ENCODE data around the gene POM121C. TPM values are rescaled to one million over a fixed set of nuclear protein-coding genes. Genes with fewer than 3 reads are reported as not detected.

The POM121C gene
- total and polyA plus RNA-seq, 2 of the 13 experiments (the other 11 are each of a cell fraction or from before 2014, with no cell fraction given), result 7.3 to 20.2 TPM

DNA sequence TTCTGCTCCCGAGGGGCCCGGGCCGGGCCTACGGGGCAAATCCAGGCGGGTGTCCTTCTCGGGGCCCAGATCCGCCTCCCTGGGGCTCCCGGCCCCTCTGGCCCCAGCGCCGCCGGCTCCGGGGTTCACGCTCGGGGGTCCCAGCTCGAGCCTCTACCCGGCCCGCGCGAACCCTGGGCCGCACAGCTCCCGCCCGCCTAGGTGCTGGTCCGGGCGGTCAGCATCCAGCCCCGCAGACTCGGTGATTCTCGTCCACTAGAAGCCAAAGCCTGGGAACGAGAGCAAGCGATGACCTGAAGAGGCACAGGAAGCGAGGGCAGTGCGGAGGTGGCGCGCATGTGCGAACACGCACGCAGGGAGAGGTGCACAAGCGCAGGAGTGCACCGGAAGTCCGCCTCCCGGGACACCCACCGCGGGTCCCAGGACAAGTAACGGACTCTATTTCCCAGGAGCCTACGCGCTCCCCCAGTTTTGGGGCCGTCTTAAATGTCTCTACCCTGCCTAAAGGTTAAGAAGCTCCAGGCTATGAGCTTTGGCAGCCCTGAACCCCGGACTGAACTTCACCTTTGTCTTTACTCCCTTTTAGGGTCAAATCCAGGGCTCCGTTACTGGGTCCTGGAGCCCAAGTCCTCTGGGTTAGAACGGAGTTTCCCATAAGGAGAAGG is at the start of gene POM121C (continued):
- TF ChIP-seq, protein P1, sequence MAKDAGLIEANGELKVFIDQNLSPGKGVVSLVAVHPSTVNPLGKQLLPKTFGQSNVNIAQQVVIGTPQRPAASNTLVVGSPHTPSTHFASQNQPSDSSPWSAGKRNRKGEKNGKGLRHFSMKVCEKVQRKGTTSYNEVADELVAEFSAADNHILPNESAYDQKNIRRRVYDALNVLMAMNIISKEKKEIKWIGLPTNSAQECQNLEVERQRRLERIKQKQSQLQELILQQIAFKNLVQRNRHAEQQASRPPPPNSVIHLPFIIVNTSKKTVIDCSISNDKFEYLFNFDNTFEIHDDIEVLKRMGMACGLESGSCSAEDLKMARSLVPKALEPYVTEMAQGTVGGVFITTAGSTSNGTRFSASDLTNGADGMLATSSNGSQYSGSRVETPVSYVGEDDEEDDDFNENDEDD (CRISPR knock-in tag; IDR thresholded peaks at IDR 0.05; ENCODE audit: borderline replicate concordance), result peak; percentile 43; the same call in 1 of the 2 replicates
- TF ChIP-seq, protein P2, sequence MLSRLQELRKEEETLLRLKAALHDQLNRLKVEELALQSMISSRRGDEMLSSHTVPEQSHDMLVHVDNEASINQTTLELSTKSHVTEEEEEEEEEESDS (CRISPR knock-in tag; IDR thresholded peaks at IDR 0.05; ENCODE audit: borderline replicate concordance), result 0 out of 2 replicates have a peak, but pooled peaks have one; percentile 29
- TF ChIP-seq RXRB (CRISPR knock-in tag; IDR thresholded peaks at IDR 0.05; ENCODE audit: borderline replicate concordance) (peak; percentile 70), ATF7-NPFF (CRISPR knock-in tag; IDR thresholded peaks at IDR 0.05; ENCODE audit: low read depth) (peak; percentile 54; the same call in 1 of the 2 replicates), ZMYM4 (CRISPR knock-in tag; IDR thresholded peaks at IDR 0.05) (0 out of 2 replicates have a peak, but pooled peaks have one; percentile 50), PHF20 (CRISPR knock-in tag; IDR thresholded peaks at IDR 0.05) (peak; percentile 84), TMF1 (CRISPR knock-in tag; IDR thresholded peaks at IDR 0.05; ENCODE audit: low read depth) (0 out of 2 replicates have a peak, but pooled peaks have one; percentile 78), CAMTA2 (CRISPR knock-in tag; IDR thresholded peaks at IDR 0.05; ENCODE audit: borderline replicate concordance) (0 out of 2 replicates have a peak, but pooled peaks have one; percentile 31), TARDBP (CRISPR knock-in tag; IDR thresholded peaks at IDR 0.05) (0 out of 2 replicates have a peak, but pooled peaks have one; percentile 46), ZSCAN25 (CRISPR knock-in tag; IDR thresholded peaks at IDR 0.05) (peak; percentile 60; the same call in 1 of the 2 replicates), SRY (CRISPR knock-in tag; IDR thresholded peaks at IDR 0.05) (peak; percentile 73; the same call in 1 of the 2 replicates)
- TF ChIP-seq, protein P3, sequence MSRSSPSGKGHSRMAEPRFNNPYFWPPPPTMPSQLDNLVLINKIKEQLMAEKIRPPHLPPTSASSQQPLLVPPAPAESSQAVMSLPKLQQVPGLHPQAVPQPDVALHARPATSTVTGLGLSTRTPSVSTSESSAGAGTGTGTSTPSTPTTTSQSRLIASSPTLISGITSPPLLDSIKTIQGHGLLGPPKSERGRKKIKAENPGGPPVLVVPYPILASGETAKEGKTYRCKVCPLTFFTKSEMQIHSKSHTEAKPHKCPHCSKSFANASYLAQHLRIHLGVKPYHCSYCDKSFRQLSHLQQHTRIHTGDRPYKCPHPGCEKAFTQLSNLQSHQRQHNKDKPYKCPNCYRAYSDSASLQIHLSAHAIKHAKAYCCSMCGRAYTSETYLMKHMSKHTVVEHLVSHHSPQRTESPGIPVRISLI (CRISPR knock-in tag; IDR thresholded peaks at IDR 0.05; ENCODE audit: borderline replicate concordance), result 0 out of 2 replicates have a peak, but pooled peaks have one; percentile 26
- TF ChIP-seq, protein P4, sequence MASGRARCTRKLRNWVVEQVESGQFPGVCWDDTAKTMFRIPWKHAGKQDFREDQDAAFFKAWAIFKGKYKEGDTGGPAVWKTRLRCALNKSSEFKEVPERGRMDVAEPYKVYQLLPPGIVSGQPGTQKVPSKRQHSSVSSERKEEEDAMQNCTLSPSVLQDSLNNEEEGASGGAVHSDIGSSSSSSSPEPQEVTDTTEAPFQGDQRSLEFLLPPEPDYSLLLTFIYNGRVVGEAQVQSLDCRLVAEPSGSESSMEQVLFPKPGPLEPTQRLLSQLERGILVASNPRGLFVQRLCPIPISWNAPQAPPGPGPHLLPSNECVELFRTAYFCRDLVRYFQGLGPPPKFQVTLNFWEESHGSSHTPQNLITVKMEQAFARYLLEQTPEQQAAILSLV (CRISPR knock-in tag; IDR thresholded peaks at IDR 0.05; ENCODE audit: borderline replicate concordance), result peak; percentile 68; the same call in 1 of the 2 replicates
- TF ChIP-seq, protein P5, sequence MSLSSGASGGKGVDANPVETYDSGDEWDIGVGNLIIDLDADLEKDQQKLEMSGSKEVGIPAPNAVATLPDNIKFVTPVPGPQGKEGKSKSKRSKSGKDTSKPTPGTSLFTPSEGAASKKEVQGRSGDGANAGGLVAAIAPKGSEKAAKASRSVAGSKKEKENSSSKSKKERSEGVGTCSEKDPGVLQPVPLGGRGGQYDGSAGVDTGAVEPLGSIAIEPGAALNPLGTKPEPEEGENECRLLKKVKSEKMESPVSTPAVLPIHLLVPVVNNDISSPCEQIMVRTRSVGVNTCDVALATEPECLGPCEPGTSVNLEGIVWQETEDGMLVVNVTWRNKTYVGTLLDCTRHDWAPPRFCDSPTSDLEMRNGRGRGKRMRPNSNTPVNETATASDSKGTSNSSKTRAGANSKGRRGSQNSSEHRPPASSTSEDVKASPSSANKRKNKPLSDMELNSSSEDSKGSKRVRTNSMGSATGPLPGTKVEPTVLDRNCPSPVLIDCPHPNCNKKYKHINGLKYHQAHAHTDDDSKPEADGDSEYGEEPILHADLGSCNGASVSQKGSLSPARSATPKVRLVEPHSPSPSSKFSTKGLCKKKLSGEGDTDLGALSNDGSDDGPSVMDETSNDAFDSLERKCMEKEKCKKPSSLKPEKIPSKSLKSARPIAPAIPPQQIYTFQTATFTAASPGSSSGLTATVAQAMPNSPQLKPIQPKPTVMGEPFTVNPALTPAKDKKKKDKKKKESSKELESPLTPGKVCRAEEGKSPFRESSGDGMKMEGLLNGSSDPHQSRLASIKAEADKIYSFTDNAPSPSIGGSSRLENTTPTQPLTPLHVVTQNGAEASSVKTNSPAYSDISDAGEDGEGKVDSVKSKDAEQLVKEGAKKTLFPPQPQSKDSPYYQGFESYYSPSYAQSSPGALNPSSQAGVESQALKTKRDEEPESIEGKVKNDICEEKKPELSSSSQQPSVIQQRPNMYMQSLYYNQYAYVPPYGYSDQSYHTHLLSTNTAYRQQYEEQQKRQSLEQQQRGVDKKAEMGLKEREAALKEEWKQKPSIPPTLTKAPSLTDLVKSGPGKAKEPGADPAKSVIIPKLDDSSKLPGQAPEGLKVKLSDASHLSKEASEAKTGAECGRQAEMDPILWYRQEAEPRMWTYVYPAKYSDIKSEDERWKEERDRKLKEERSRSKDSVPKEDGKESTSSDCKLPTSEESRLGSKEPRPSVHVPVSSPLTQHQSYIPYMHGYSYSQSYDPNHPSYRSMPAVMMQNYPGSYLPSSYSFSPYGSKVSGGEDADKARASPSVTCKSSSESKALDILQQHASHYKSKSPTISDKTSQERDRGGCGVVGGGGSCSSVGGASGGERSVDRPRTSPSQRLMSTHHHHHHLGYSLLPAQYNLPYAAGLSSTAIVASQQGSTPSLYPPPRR (CRISPR knock-in tag; IDR thresholded peaks at IDR 0.05; ENCODE audit: borderline replicate concordance), result 0 out of 2 replicates have a peak, but pooled peaks have one; percentile 16
- TF ChIP-seq, protein P6, sequence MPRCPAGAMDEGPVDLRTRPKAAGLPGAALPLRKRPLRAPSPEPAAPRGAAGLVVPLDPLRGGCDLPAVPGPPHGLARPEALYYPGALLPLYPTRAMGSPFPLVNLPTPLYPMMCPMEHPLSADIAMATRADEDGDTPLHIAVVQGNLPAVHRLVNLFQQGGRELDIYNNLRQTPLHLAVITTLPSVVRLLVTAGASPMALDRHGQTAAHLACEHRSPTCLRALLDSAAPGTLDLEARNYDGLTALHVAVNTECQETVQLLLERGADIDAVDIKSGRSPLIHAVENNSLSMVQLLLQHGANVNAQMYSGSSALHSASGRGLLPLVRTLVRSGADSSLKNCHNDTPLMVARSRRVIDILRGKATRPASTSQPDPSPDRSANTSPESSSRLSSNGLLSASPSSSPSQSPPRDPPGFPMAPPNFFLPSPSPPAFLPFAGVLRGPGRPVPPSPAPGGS (CRISPR knock-in tag; IDR thresholded peaks at IDR 0.05), result peak; percentile 38; the same call in 1 of the 2 replicates
- TF ChIP-seq, protein P7, sequence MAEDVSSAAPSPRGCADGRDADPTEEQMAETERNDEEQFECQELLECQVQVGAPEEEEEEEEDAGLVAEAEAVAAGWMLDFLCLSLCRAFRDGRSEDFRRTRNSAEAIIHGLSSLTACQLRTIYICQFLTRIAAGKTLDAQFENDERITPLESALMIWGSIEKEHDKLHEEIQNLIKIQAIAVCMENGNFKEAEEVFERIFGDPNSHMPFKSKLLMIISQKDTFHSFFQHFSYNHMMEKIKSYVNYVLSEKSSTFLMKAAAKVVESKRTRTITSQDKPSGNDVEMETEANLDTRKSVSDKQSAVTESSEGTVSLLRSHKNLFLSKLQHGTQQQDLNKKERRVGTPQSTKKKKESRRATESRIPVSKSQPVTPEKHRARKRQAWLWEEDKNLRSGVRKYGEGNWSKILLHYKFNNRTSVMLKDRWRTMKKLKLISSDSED (CRISPR knock-in tag; IDR thresholded peaks at IDR 0.05), result 0 out of 2 replicates have a peak, but pooled peaks have one; percentile 53

Measured in HepG2 (cell line).